ENCODE measurements around the gene PTPRH.
"Not testable (repeated sequence)": the region's sequence is repeated elsewhere in the genome, so short reads cannot be mapped to it uniquely, and the experiment has no call there.

Gene PTPRH

DNA sequence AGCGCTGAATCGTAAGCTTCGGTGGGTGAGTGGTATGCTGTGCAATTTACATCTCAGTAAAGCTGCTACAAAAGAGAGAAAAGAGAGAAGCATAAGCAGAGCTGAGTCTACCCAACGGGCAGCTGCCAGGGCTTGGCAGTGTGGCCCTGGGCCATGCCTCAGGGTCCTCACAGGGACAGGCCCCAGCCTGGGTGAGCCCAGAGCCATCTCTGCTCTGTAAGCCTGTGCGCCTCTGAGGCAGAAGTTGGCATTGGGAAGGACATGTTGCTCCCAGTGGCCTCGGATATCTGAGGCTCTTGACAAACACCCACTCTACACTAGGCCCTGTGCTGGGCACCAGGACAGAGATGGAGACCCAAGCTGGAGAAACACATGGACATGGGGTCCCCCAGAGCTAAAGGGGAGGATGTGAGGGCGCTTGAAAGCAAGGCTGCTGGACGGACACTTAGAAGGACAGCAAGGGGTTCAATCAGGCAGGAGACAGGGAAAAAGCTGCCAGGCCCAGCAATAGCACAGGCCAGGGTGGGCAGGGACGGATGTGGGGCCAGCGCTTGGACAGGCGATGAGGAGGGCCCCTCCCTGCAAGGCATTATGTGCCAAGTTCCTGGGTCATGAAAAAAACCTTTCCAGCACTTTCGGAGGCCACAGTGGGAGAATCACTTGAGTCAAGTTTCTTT lies 34.8 kb upstream of the PTPRH start:
- DNase-seq = no peak

- no peak for DNase-seq
Measured at GRCh38 chr19:55242517-55242916, 33.2 kb upstream of the PTPRH start.

- DNase-seq = no peak
Measured at GRCh38 chr19:55241935-55242464, 32.7 kb upstream of the PTPRH start.

DNA sequence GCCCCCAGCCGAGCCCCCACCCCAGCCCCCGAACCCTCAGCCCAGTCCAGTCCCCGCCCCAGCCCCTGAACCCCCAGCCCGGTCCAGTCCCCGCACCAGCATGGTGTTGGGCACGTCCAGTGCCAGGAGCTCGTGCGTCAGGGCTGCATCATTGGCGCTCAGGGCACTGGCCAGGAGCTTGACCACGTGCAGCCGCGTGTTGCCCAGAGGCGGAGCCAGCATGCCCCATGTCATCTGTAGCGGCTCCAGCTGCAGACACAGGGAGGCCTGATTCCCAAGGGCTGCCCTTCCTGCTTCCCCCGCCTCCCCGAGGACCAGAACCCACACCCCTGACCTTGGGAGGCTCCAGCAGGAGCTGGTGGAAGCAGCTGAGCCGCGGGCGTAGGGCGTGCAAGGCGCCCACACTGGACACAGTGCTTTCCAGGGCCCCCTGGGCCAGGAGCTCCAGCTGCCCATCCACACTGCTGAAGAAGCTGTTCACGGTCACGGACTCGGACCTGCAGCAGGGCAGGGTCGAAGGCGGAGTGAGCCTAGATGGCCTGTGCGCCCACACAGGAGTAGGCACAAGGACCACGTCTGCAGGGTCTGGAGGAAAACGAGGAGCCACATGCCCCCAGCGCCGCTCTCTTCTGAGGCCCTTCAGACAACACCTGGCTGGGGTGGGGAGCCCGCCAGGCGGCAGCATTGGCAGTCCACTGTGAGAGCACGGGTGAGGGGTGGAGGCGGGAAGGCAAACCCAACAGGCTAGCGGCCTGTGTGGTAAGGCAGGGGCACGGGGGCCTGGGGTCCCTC lies 32.0 kb upstream of the PTPRH start:
- DNase-seq = no peak

DNA sequence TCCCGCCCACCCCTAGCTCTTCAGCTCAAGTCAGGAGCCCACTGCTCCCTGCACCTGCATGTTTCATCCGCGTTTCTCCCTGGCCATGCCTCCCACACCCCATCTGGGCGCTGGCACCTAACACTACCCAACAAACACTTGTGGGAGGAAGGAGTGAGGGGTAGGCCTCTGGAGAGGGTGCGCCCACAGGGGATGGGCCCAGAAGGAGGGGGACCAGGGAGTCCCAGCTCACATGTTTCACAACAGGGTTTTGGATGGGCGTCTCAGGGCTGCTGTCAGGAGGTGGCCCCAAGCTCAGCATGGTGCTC lies 31.4 kb upstream of the PTPRH start:
- DNase-seq = no peak

GRCh38 chr19:55239004-55239403 lies 29.7 kb upstream of the PTPRH start:
- no peak for DNase-seq

DNA sequence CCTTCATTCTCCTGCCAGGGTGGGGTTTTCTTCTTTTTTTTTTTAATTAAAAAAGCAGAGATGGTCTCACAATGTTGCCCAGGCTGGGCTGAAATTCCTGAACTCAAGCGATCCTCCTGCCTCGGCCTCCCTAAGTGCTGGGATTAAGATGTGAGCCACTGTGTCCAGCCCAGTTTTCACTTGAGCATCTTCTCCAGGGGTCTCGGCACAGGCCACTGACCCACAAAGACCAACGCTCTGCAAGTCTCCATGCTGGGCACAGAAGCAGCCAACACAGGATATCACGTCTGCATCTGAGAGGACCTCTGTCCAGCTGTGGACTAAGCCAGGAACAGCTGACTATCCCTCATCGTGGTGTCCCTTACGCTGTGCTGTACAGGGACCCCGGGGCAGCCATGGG lies 28.7 kb upstream of the PTPRH start:
- no peak for DNase-seq

- DNase-seq = no peak
Measured at GRCh38 chr19:55232986-55233385, 23.7 kb upstream of the PTPRH start.

DNA sequence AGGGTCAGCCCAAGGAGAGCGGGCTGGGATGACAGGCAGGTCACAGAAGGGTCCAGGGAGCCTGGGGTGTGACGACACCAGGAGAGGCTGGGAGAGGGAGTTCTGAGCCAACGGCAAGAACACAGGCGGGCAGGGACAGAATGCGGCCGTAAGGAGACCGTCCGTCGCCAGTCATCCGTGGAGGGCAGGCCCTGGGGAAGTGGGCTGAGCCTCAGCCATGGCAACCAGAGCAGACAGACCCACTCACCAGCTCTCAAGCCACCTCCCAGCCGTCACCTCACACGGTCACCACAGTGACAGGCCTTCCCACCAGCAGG lies 22.9 kb upstream of the PTPRH start:
- no peak for DNase-seq

- DNase-seq = no peak
Measured at GRCh38 chr19:55231391-55232285, 22.3 kb upstream of the PTPRH start.

DNA sequence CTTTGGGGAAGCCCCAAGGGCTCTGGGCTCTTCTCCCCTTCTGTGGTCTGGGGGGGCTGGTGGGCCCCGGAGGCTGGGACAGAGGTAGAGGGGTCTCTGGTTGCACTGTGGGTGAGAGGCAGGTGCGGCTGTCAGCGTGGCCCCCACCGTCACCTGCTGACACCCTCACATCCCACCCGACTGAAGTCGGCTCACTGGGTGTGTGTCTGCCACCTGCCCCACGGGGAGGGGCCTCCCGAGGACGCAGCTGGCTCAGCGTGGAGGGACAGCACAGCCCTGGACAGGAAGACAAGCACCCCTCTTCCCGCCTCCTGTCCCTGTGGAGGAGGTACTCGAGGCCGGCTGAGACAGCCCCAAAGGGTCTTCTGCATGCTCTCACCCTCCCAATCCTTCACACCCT lies 21.5 kb upstream of the PTPRH start:
- DNase-seq = no peak

GRCh38 chr19:55230329-55230728 lies 21.0 kb upstream of the PTPRH start:
- DNase-seq = no peak

GRCh38 chr19:55229789-55230182 lies 20.5 kb upstream of the PTPRH start:
- DNase-seq = no peak

- no peak for DNase-seq
Measured at GRCh38 chr19:55229145-55229788, 20.0 kb upstream of the PTPRH start.

- DNase-seq = peak; percentile 95
Measured at GRCh38 chr19:55228403-55229031, 19.2 kb upstream of the PTPRH start, which contains the start of gene TMEM86B. Gene TMEM86B (minus strand): TSS chr19:55228763. CDS start chr19:55228741, 22 bp downstream.

- no peak for DNase-seq
Measured at GRCh38 chr19:55228015-55228391, 18.7 kb upstream of the PTPRH start.

- no peak for DNase-seq
Measured at GRCh38 chr19:55227241-55228014, 18.1 kb upstream of the PTPRH start.

DNA sequence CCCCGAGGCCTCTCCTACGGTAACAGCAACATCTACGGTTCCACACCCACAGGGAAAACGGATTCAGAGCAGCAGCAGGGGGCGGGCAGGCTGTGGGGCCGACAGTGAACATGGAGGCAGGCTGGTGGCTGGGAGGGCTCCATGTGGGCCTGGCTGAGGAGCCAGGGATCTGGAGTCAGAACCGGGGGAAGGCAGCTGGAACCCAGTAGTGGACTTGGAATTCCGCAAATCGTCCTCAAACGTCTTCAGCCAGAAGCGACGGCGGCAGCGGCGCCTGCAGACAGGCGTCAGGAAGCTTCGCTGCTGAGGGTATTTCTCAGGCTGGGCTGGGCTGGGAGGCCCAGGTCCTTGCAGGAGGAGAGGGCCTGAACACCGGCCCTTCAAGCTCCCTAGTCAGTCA lies 17.5 kb upstream of the PTPRH start:
- DNase-seq = no peak

DNA sequence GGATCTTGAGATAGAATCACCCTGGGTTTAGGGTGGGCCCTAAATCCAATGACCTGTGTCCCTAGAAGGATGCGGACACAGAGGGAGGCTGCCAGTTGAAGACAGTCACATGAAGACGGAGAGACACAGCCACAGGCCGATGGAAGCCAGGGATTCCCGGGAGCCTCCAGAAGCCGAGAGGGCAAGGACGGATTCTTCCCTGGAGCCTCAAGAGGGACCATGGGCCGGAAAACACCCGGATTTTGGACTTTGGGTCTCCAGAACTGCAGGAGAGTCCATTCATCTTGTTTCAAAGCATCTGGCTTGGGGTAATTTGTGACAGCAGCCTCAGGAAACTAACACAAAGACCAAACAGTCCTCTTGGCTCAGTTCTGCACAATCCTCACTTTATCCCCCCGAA lies 17.0 kb upstream of the PTPRH start:
- DNase-seq = no peak

DNA sequence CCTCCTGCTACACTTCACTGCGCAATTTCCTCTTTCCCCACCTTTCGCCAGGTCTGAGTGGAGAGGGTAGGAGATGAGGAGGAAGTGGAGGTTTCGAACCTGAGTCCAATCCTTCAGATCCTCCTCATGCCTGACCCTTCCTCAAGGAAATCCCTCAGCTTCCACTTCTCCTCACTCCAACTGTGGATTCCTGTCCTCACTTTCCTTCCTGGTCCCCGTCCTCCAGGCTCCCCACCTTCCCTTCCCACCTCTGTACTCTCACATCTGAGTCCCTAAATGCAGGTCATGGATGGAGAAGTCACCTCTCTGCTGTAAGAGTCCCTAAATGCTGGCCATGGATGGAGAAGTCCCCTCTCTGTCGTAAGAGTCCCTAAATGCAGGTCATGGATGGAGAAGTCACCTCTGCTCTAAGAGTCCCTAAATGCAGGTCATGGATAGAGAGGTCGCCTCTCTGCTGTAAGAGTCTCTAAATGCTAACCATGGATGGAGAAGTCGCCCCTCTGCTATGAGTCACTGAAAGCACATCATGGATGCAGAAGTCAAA lies 16.2 kb upstream of the PTPRH start:
- no peak for DNase-seq

GRCh38 chr19:55224679-55225414 lies 15.5 kb upstream of the PTPRH start:
- not testable (repeated sequence) for DNase-seq

All from hematopoietic multipotent progenitor cell treated with erythropoietin and hydrocortisone succinate and interleukin-3 and kit ligand, for 4 days (in vitro differentiated cells).